GM19438 (cell line): ENCODE results near the gene ZSCAN5A.
"Not testable (repeated sequence)": the region's sequence is repeated elsewhere in the genome, so short reads cannot be mapped to it uniquely, and the experiment has no call there.

Experiments
- ATAC-seq: cut with Tn5 transposase; IDR thresholded peaks from one replicate; pipeline ENCODE4 v1.9.1; 2021; ENCODE audit warnings: low read depth; ENCODE audit not compliant: unreplicated experiment

The ZSCAN5A gene

GRCh38 chr19:56315077-56315828 is 614 bp upstream of the ZSCAN5A start:
- peak; percentile 80 for ATAC-seq

DNA sequence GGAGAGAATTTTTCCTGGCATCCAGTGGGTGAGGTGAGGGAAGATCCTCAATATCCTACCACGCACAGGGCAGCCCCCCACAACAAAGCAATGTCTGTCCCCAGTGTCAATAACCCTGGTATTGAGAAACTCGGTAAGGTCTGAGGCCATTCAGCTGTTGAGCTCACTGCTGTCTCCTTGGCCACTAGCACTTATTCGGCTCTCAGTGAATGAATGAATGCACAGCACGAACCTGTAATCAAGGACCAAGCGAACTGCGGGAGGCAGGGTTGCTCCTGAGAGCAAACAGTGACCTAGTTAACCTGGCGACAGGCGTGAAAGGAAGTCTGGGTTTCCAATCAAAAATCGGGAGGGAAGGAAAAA is 640 bp downstream of the ZSCAN5A start:
- no peak for ATAC-seq

GRCh38 chr19:56312787-56313657 is 1.6 kb downstream of the ZSCAN5A start:
- ATAC-seq: no peak

GRCh38 chr19:56312342-56312741 is 2.3 kb downstream of the ZSCAN5A start:
- ATAC-seq: no peak

DNA sequence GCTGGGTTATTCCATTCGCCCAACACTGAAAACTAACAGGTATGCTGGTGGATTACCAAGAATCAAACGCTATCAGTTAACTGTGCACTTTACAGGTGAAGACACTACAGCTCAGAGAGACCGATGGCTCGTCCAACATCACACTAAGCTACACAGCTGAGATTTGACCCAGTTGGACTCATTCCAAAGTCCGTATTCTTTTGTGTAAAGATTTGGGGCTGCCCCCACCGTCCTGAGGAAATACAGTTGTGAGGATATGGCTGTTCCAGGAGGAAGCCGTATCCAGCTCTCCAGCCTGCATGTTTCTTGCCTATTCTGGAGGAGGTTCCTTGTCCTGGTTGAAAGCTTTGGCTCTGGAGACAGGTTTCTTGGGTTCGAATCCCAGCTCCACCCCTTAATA is 4.2 kb downstream of the ZSCAN5A start:
- ATAC-seq: no peak

DNA sequence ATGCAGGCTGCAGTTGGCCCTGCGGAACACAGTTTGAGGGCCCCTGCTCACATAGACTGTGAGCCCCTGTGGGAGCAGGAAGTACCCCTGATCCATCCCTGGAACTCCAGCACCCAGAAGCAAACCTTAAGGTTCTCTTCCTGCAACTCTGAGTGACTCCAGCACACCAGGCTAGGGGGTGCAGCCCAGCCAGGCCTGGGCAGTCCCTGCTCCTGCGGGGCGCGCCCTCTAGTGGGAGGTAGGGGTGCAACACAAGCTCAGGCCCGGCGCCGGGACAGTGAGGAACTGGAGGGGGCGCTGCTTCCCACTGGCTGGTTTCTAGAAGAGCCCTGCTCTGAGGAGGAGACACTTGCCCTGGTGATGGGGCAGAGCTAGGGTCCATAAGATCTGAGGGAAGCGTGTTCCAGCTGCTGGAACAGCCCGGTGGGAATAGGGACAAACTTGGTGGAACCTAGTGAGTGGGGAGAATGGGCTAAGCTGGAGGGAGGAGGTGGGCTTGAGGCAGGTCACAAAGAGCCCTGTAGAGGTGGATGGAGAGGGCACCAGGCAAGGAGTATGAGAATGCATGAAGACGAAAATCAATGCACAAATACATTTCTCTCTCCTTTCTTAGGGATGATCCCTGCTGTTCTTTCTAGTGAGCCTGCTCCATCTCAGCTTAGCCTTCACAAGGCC is 5.0 kb downstream of the ZSCAN5A start:
- no peak for ATAC-seq

- no peak for ATAC-seq
Measured at GRCh38 chr19:56308792-56309191, 5.8 kb downstream of the ZSCAN5A start.

DNA sequence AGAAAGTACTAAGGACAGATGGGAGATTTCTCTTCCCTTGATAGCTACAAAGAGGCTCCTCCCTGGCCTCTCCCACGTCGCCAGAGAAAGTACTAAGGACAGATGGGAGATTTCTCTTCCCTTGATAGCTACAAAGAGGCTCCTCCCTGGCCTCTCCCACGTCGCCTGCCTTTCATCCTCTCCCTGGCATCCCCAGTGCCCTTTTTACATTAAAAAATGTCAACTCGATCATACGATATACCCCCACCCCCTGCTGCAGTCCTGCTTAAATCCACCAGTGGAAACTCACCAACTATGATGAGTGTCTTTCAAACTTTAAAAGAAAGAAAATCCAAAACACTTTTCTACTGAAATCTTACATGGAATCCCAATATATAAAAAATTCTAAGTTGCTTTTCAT is 7.6 kb downstream of the ZSCAN5A start:
- not testable (repeated sequence) for ATAC-seq

DNA sequence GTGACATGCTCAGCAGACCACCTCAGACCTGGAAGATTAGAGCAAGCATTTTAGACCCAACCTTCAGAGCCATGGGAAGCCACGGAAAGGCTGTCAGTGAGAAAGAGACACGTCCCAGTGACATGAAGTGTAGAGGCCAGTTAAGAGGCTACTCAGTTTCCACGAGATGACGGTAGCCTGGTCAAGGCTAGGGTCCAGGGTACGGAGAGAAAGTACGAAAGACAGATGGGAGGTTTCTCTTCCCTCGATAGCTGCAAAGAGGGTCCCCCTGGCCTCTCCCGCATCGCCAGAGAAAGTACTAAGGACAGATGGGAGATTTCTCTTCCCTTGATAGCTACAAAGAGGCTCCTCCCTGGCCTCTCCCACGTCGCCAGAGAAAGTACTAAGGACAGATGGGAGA is 8.6 kb downstream of the ZSCAN5A start:
- no peak for ATAC-seq

GRCh38 chr19:56304243-56304642 is 10.4 kb downstream of the ZSCAN5A start:
- ATAC-seq: no peak

DNA sequence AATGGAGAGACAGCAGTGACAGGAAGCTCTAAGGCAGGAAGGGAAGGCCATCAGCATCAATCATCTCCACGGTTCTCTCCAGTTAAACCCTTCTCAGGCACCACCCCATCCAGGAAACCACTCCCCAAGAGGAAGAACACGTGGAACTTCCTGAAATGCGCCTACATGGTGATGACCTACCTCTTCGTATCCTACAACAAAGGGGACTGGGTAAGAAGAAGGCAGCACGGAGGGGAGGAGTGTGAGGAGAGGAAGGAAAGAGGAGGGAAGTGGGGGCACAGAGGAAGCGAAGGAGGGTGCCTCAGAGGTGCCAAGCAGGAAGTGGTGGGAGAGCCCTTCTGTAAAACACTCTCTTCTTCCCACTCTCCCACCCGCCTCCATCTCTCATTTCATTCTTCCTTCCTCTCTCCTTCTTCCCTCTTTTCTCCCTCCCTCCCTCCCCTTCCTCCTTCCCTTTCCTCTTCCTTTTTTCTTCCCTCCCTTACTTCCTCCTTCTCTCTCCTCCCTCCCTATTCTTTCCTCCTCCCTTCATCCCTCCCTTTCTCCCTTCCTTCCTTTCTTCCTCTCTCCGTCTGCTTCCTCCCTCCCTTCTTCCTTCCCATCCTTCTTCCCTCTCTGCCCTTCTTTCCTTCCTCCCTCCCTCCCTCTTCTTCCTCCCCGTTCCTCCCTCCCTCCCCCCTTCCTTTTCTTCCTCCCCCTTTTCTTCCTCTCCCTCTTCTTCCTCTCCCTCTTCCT is 12.6 kb downstream of the ZSCAN5A start:
- ATAC-seq: no peak

DNA sequence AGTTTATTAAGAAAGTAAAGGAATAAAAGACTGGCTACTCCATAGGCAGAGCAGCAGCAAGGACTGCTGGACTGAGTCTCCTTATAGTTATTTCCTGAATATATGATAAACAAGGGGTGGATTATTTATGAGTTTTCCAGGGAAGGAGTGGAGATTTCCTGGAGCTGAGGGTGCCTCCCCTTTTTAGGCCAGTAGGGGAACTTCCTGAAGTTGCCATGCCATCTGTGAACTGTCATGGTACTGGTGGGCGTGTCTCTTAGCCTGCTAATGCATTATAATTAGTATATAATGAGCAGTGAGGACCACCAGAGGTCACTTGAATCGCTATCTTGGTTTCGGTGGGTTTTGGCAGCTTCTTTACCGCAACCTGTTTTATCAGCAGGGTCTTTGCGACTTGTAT is 13.5 kb downstream of the ZSCAN5A start:
- ATAC-seq: no peak

DNA sequence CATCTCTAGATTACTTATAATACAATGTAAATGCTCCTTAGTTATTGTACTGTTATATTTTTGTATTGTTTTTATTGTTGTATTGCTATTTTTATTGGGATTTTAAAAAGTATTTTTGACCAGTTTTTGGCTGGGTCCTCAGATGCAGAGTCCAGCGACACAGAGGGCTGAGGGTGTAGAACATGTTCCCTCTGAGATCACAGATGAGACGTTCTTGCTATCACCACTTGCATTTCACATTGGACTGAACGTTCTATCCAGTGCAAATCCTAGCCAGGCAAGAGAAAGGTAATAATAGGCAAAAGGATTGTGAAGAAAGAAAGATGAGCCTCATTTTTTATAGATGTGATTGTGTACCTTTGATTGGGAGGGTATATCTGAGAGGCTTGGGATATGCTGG is 15.0 kb downstream of the ZSCAN5A start:
- no peak for ATAC-seq

DNA sequence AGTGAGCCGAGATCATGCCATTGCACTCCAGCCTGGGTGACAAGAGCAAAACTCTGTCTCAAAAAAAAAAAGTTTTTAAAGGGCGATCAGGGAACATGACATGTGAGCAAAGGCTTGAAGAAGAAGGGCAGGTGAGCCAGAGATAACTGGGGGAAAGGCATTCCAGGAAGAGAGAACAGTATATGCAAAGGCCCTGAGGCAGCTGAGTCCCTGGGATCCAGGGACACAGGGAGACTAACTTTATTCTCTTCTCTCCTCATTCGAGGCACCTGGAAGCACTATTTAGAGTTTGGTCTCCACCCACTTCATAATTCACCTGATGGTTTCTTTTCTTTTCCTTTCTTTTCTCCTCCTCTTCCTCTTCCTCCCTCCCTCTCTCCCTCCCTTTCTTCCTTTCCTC is 17.6 kb downstream of the ZSCAN5A start:
- no peak for ATAC-seq

DNA sequence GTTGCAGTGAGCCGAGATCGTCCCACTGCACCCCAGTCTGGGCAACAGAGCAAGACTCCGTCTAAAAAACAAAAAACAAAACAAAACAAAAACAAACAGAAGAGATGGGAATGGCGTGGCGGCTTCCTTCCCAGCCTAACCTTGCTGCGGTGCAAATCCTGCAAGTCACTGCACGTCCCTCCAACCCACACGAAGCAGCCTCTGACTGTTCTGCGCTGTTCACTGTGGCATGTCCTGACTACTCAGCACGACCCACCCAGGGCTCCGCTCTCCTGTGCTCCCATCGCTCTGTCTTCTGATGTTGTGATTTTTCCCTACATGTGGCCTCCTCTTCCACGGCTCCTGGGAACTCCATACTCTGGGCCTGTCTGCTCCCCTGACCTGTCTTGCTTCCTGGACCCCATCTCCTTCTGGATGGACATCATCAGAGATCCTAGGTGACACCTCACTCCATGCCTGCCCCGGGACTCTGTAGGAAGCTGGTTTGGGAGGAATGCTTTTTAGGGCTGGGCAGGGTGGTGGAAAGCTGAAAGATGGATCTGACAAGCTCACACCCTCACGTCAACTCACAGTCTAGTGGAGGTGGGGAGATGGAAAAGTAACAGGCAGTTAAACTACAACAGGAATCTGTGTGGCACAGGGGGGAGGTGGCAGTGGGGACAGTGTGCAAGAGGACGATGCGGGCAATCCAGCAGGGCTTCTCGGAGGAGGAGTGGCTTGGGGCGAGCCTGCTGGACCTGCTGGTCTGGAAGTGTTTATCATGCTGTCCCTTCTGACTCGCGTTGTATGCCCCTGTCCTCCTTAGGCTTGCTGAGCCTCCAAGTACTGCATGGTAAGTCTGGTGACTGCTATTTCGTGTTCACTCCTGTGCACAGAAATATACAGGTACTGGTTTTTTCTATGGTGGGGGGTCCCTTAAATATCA is 18.8 kb downstream of the ZSCAN5A start:
- ATAC-seq: no peak

DNA sequence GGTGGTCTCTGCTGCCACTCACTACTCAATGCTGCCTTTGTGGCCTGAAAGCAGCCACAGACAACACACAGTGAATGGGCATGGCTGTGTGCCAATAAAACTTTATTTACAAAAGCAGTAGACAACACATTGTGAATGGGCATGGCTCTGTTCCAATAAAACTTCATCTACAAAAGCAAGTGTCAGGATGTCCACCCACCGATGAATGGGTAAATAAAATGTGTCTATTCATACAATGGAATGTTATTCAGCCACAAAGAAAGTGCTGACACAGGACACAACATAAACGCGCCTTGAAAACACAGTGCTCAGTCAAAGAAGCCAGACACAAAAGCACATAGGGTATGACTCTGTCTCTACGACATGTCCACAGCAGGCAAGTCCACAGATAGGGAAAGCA is 20.1 kb downstream of the ZSCAN5A start:
- ATAC-seq: no peak

DNA sequence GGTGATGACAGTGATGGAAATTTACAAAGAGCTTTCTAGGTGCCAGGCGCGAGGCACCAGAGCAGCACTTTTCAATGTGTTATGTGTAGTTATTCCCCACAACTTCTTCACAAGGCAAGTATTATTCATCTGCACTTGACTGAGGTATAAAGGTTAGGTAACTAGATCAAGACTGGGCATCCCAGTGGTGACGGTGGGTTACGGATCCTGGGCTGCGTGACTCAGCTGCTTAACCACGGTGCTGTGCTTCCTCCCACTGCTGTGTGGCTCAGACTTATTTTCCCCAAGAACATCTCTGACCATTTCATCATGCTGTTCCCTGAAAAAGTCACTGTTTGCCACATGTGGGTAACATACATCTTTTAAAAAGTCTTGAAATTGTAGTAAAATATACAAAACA is 22.8 kb downstream of the ZSCAN5A start:
- ATAC-seq: no peak

- ATAC-seq: no peak
Measured at GRCh38 chr19:56290104-56290503, 24.5 kb downstream of the ZSCAN5A start.

DNA sequence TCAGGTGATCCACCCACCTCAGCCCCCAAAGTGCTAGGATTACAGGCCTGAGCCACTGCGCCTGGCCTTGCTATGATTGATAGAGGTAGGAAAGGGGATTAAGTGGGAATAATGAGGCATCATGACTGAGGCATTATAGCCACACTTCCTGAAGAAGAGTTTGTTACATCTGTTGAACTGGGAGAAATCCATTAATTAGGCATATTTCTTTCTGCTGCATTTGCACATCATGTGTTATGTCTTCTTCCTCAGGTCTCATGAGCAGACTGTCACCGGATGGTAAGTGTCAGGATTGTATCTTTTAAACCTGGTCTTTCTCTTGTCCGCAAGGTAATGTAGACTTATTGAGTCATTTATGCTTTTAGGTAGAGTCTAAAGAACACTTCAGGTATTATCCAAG is 29.9 kb downstream of the ZSCAN5A start:
- no peak for ATAC-seq

DNA sequence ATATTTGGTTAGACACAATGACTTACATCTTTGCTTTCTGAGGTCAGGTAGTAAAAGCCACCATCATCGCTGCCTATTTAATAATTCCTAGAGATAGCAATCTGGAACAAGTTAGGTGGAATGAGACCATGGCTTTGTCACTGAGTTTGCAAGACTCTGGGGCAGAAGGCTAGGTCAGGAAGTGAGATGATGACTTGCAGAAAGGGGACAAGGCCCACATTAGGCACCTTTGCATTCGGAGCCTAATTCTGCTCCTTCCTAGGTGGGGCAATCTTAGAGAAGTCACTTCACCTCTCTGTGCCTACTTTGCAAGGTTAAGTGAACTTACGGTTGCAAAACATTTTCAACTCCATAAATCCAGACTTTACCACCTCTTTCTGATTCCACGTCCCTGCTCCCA is 31.8 kb downstream of the ZSCAN5A start:
- no peak for ATAC-seq
